OCI-LY7 (cell line): ENCODE measurements around the gene FCRLB.
"Not testable (repeated sequence)": the region's sequence is repeated elsewhere in the genome, so short reads cannot be mapped to it uniquely, and the experiment has no call there.

Experiments
- CTCF ChIP-seq: fragments of 200-600 bp; sonication (generic); conservative IDR thresholded peaks from 2 replicates; pipeline ENCODE4 v1.5.1; 2014; ENCODE audit warnings: mild to moderate bottlenecking, antibody characterized with exemption, low read length, moderate library complexity, mixed read lengths
- EZH2phosphoT487 ChIP-seq: fragments of 200-600 bp; sonication (generic); IDR thresholded peaks from 2 replicates; pipeline ENCODE4 v1.6.1; 2018; ENCODE audit warnings: low read depth, borderline replicate concordance, mild to moderate bottlenecking, mixed run types, antibody characterized with exemption, low read length, moderate library complexity, mixed read lengths

- not testable (repeated sequence) for TF ChIP-seq EZH2phosphoT487, CTCF
These were observed 47.9 kb upstream of the FCRLB start for GRCh38 chr1:161673437-161673836.
